ENCODE measurements around the gene TAMALIN.

TAMALIN gene

GRCh38 chr12:52014567-52015530, 8.1 kb downstream of the TAMALIN start:
- DNase-seq (ENCODE audit: low read depth), result no peak

- no peak for DNase-seq (ENCODE audit: low read depth)
These were observed 8.8 kb downstream of the TAMALIN start for GRCh38 chr12:52015532-52016041.

GRCh38 chr12:52018433-52019112, 11.8 kb downstream of the TAMALIN start:
- no peak for DNase-seq (ENCODE audit: low read depth)

- no peak for DNase-seq (ENCODE audit: low read depth)
These were observed 12.5 kb downstream of the TAMALIN start for GRCh38 chr12:52019113-52019770.

- peak; percentile 55 for DNase-seq (ENCODE audit: low read depth)
These were observed 14.0 kb downstream of the TAMALIN start for GRCh38 chr12:52020539-52021336.

GRCh38 chr12:52022841-52023181, 16.1 kb downstream of the TAMALIN start:
- no peak for DNase-seq (ENCODE audit: low read depth)

GRCh38 chr12:52023182-52023975, 16.6 kb downstream of the TAMALIN start:
- peak; percentile 92 for DNase-seq (ENCODE audit: low read depth)

- DNase-seq (ENCODE audit: low read depth), result no peak
These were observed 17.4 kb downstream of the TAMALIN start for GRCh38 chr12:52023976-52024688.

GRCh38 chr12:52024845-52025230, 18.1 kb downstream of the TAMALIN start:
- DNase-seq (ENCODE audit: low read depth), result no peak

- no peak for DNase-seq (ENCODE audit: low read depth)
These were observed 19.5 kb downstream of the TAMALIN start for GRCh38 chr12:52026263-52026662.

- no peak for DNase-seq (ENCODE audit: low read depth)
These were observed 20.5 kb downstream of the TAMALIN start for GRCh38 chr12:52027085-52027843.

- DNase-seq (ENCODE audit: low read depth), result no peak
These were observed 22.9 kb downstream of the TAMALIN start for GRCh38 chr12:52029685-52030084.

GRCh38 chr12:52032446-52032803, 25.7 kb downstream of the TAMALIN start:
- no peak for DNase-seq (ENCODE audit: low read depth)

- peak; percentile 81 for DNase-seq (ENCODE audit: low read depth)
These were observed 26.2 kb downstream of the TAMALIN start for GRCh38 chr12:52032804-52033445.

- no peak for DNase-seq (ENCODE audit: low read depth)
These were observed 26.8 kb downstream of the TAMALIN start for GRCh38 chr12:52033446-52034140.

- DNase-seq (ENCODE audit: low read depth), result no peak
These were observed 28.4 kb downstream of the TAMALIN start for GRCh38 chr12:52035190-52035589.

GRCh38 chr12:52035926-52036325, 29.2 kb downstream of the TAMALIN start:
- no peak for DNase-seq (ENCODE audit: low read depth)

- peak; percentile 83 for DNase-seq (ENCODE audit: low read depth)
These were observed 29.9 kb downstream of the TAMALIN start for GRCh38 chr12:52036587-52037171.
